ENCODE results near the gene COL23A1.
A peak's percentile ranks its signal among the peaks of the same experiment; 100 is the strongest.

Gene COL23A1

DNA sequence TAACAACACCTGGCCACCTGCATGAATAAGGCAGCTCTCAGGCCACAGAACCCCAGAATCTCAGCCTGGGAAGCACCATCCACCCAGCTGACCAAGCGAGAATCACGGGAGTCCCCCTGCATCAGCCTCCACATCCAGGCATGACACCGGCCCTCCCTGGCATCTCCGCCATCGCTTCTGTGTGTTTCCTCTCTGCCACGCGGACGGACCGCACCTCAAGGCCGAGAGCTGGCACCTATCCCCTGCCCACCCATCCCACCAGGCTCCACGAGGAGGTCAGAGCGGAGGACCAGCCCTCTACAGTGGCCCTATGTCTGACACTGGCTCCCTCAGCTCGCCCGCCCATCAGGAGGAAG is 134.7 kb downstream of the COL23A1 start:
- DNase-seq = no peak

- no peak for DNase-seq
These were observed 135.2 kb downstream of the COL23A1 start for GRCh38 chr5:178454821-178455479.

GRCh38 chr5:178454303-178454702 is 135.9 kb downstream of the COL23A1 start:
- no peak for DNase-seq

DNA sequence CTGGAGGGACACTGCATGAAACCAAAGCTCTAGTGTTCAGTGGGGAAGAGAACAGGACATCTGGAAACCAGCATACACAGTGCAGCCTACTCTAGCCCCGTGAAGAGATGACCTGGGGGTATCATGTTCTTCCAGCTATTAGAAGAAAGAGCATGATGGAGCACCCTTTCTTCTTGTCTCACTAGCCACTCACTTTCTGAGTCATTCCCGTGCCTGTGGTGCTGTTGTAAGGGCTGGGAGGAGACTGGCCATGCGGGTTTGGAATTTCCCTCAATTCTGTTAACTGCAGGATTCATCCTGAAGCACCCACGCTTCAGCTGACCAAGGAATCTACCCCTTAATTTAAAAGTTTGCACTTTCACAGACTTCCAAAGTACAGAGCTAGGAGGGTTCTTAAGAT is 137.0 kb downstream of the COL23A1 start:
- DNase-seq = no peak

DNA sequence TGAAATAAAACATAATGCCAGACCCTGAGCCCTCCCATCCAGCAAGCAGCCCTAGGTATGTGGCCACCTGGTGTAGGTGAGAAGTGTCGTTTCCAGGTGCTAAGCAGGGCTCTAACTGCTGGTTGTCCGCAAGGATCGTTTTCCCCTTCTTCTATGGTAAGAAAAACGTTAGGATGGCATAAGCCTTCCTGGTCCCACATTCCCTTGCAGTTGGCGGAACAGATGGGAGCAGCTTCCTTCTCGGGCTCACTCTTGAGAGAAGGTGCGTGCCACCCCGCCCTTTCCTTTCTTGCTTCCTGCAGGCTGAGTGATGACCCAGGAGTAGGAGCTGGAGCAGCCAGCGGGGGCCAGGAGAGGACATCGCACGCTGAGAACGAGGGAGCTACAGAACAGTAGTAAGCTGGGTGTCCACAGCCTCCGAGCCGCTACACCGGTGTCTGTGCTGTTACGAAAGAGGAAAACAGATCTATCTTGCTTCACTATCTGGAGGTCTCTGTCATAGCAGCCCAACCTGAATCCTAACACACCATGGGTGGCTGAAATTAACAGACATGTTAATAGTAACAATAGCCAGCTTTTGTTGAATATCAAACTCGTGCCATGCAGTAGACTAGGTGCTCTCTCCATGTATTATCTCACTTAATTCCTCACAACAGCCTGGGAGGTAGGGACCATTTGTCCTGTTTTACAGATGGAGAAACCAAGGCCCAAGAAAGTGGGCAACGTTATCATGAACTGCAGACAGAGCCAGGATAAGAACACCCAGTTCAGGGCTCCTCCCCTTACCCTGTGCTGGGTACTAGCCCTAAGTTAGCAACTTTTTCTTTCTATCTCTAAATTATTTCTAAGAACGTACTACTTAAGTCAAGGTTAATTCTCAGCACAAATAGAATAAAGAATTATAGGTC is 139.8 kb downstream of the COL23A1 start:
- no peak for DNase-seq

- DNase-seq = peak in 1 of 14 donors; percentile 12
These were observed 140.8 kb downstream of the COL23A1 start for GRCh38 chr5:178449163-178450070.

- no peak for DNase-seq
These were observed 144.7 kb downstream of the COL23A1 start for GRCh38 chr5:178445534-178445933.

DNA sequence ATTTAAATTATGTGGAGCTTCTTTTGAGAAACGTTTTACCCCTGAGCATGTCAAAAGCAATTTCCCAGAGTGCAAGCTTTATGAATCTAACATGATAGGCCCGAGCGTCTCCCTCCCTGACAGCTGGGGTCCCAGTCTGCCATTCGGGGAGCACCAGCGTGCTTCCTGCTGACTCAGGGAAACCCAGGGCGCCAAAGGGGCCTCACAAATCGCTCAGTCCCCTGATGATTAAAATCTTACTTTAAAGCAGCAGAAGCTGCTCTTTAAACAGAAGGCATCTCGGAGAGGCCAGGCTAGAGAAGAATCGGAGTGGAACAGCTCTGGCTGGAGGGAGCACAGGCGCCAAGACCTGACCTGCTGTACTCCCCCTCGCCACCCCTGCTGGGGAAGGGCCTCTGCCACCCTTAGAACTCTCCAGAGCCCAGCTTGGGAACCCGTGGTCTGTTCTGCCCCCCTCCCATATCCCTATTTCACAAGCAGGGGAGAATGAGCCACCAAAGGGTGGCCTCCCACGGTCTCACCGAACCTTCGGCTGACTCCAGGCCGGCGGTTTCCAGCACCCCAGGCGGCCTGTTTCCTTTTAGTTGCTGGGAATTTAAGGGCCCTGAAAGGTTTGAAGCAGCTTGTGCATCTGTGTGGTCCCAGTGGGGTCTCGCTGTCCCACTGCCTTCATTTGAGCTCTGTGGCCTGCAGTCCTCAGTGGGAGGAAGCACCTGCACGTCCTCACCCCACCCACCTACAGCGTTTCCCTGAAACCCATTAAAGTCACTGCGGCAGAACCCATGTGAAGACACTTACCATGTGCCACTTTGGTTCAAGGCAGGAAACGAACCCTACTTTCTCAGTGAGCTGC is 147.6 kb downstream of the COL23A1 start:
- DNase-seq = no peak

GRCh38 chr5:178441486-178442270 is 148.5 kb downstream of the COL23A1 start:
- DNase-seq = no peak

- no peak for DNase-seq
These were observed 150.0 kb downstream of the COL23A1 start for GRCh38 chr5:178440181-178440580.

DNA sequence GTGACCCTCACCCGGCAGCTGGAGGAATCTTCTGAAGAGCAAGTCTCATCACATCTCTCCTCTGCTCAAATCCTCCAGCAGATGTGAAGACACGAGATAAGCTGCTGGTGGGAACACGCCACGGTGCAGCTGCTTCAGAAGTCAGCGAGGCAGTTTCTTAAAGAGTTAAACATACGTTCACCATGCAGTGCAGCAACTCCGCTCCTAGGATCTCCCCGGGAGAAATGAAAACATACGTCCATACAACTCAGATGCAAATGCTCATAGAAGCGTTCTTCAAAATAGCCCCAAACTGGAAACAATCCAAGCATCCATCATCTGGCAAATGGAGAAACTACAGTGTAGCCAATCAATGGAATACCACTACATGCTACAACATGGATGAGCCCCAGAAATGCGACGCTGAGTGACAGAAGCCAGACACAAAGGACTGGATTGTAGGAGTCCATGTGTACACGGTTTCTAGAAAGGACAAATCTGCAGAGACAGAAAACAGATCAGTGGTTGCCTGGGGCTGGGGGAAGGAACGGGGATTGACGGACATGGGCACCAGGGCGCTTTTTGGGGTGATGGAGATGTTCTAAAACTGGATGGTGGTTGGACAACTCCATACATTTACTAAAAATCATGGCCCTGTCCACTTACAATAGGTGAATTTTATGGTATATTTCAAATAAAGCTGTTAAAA is 150.6 kb downstream of the COL23A1 start:
- no peak for DNase-seq

GRCh38 chr5:178438796-178439195 is 151.4 kb downstream of the COL23A1 start:
- DNase-seq = no peak

DNA sequence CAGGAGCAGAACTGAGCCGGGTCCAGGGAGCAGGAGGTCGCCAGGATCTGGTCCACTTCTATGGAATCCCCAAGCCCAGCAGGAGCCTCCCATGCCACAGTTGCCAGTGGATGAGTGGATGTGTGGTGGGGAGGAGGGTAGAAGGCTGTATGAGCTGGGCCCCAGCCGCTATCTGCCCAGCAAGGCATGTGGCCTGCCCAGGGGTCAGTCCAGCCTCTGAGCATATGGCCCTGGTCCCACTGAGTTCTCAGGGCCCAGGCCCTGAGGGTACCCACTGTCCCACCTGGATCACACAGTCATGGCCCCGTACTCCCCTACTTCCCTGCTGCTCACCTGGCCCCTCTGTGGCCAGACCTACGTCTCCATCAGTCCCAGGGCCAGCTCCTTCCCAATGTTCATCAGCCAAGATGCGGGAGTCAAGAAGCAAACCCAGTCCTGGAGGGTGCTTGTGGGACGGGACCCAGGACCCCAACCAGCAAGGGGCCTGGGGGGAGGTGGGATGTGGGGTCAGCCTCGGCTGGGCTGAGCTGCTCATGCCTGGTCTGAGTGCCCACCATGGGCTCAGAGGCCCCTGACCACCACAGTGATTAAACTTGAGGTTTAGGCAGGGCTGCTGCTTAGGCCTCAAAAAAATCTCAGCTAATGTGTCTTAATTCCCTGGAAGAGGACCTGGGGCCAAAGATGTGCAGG is 152.7 kb downstream of the COL23A1 start:
- no peak for DNase-seq

- DNase-seq = no peak
These were observed 153.8 kb downstream of the COL23A1 start for GRCh38 chr5:178436326-178436940.

DNA sequence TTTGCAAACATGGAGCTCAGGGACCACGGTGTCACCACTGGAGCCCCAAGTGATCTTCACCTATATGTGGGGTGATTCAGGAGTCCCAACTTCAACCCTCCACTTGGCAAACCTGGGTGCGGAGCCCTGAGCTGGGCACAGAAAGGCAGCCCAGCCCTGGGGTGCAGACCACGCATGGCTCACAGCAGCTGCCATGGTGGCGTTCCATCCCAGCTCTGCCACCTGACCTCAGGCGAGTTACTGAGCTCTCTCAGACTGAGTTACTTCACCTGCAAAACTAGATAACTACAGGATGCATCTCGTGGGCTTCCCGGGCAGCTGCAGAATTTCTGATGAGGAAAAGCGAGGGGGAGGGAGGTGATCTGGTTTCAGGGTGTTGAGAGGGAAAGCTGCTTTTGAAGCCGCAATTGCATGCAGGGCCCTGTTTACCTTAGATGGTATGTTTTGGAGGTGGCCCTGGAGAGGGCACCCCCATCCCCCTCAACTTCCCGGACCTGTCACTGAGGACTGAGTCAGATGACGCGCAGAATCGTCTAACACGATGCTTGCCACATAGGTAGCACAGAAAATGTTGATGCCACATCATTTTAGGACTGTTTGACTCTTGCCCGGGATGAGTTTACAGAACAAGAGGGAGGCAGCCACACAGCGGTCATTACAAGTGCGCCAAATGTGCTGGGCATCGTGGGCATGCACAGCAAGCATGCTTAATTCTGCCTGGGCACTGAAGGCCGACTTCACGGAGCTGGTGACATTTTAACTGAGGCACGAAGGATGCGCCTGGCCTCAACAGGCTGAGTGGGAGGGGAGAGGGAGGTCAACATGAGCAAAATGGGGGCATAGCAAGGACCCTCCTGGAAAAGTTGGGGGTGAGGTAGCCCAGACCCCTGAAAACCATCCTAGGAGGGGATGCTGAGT is 154.6 kb downstream of the COL23A1 start:
- no peak for DNase-seq

DNA sequence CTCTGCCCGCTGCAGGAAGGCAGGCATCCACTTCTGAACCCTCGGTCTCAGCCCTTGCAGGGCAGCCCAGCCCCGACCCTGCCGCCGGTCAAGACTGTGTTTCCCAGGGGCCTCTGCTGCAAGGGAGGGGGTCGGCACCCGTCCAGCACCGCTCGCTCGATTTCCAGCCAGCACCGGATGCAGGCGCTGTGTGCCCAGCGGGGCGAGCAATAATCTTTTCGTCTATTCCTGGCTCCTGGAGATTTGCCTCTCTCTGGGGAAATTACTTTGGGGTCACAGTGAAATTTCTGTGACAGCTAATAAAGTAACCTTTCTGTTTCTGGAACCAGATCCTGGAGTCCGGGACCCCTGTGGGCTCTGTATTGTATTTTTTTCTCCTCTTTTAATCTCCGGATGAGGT is 155.3 kb downstream of the COL23A1 start:
- DNase-seq = peak in 6 of 14 donors; percentile 8 to 54 (median 38)

- no peak for DNase-seq
These were observed 156.0 kb downstream of the COL23A1 start for GRCh38 chr5:178434016-178434761.
